IMR-90 (cell line): ENCODE results near the gene FAM171A1. TPM values are rescaled to one million over a fixed set of nuclear protein-coding genes. Genes with fewer than 3 reads are reported as not detected.

Source experiments
- ATAC-seq: fragments of 200-7000 bp; cut with Tn5 transposase; 2 replicates; pipeline ENCODE4 v1.9.1; 2020; ENCODE audit warnings: low read depth, mild to moderate bottlenecking, moderate library complexity
- BruUV-seq: library from RNA; stranded (reverse); fragments of 400-500 nt; replicated peaks from 2 replicates; lab custom pipeline; 2021; lab: Mats Ljungman, UMichigan
- CTCF ChIA-PET: fragments of 300-600 bp; formaldehyde crosslinking; extraction: SDS; loops from one replicate; lab custom pipeline; 2021; ENCODE audit warnings: antibody characterized with exemption; lab: Yijun Ruan, JAX
- POLR2A ChIA-PET: fragments of 300-600 bp; sonication (Branson Sonifier 250); formaldehyde crosslinking; loops from one replicate; lab custom pipeline; 2022; ENCODE audit warnings: antibody characterized with exemption; ENCODE audit not compliant: unreplicated experiment; lab: Charles Lee
- DNase-seq: peaks from one replicate; pipeline ENCODE4 v3.0.0; 2013
- H2AFZ ChIP-seq: replicated peaks from 2 replicates; pipeline ENCODE3; 2013; ENCODE audit warnings: low read length, mild to moderate bottlenecking; ENCODE audit not compliant: poor library complexity
- H2AK5ac ChIP-seq: 2 replicates; pipeline ENCODE4 v1.6.1; 2013; ENCODE audit warnings: low read depth, low read length, inconsistent platforms
- H2AK9ac ChIP-seq: replicated peaks from 2 replicates; pipeline ENCODE3; 2013; ENCODE audit warnings: mild to moderate bottlenecking, low read depth, low read length, moderate library complexity; ENCODE audit not compliant: poor library complexity
- H2BK120ac ChIP-seq: 2 replicates; pipeline ENCODE4 v1.6.1; 2013; ENCODE audit warnings: low read depth, low read length, inconsistent platforms
- H2BK15ac ChIP-seq: 3 replicates; pipeline ENCODE4 v1.6.1; 2013; ENCODE audit warnings: low read depth, low read length, inconsistent platforms
- H2BK20ac ChIP-seq: 2 replicates; pipeline ENCODE4 v1.6.1; 2013; ENCODE audit warnings: low read depth, mild to moderate bottlenecking, inconsistent platforms, low read length, moderate library complexity
- H2BK5ac ChIP-seq: 2 replicates; pipeline ENCODE4 v1.6.1; 2013; ENCODE audit warnings: mild to moderate bottlenecking, low read depth, low read length, inconsistent platforms; ENCODE audit not compliant: poor library complexity, severe bottlenecking
- H3K14ac ChIP-seq: replicated peaks from 2 replicates; pipeline ENCODE4 v1.6.1; 2013; ENCODE audit warnings: low read depth, low read length, inconsistent platforms
- H3K18ac ChIP-seq: 2 replicates; pipeline ENCODE4 v1.6.1; 2013; ENCODE audit warnings: low read depth, low read length, control low read depth
- H3K23ac ChIP-seq: 2 replicates; pipeline ENCODE4 v1.6.1; 2013; ENCODE audit warnings: low read depth, low read length, inconsistent platforms
- H3K27ac ChIP-seq: 2 replicates; pipeline ENCODE4 v1.5.1; 2013; ENCODE audit warnings: mild to moderate bottlenecking, control low read depth, low read length; ENCODE audit not compliant: insufficient read depth
- H3K27me3 ChIP-seq: 2 replicates; pipeline ENCODE4 v1.6.1; 2013; ENCODE audit warnings: low read length; ENCODE audit not compliant: control insufficient read depth, insufficient read depth
- H3K36me3 ChIP-seq: 2 replicates; pipeline ENCODE4 v1.6.1; 2013; ENCODE audit warnings: low read length, mixed read lengths; ENCODE audit not compliant: control insufficient read depth, insufficient read depth
- H3K4ac ChIP-seq: 2 replicates; pipeline ENCODE4 v1.6.1; 2013; ENCODE audit warnings: low read depth, low read length, inconsistent platforms
- H3K4me1 ChIP-seq: 2 replicates; pipeline ENCODE4 v1.6.1; 2013; ENCODE audit warnings: low read length, mixed read lengths; ENCODE audit not compliant: control insufficient read depth, insufficient read depth
- H3K4me2 ChIP-seq: 2 replicates; pipeline ENCODE4 v1.6.1; 2013; ENCODE audit warnings: low read depth, mild to moderate bottlenecking, control low read depth, low read length, moderate library complexity
- H3K4me3 ChIP-seq: 2 replicates; pipeline ENCODE4 v1.5.1; 2013; ENCODE audit warnings: low read depth, mild to moderate bottlenecking, control low read depth, low read length, moderate library complexity; ENCODE audit not compliant: insufficient read depth
- H3K56ac ChIP-seq: 2 replicates; pipeline ENCODE4 v1.6.1; 2013; ENCODE audit warnings: low read length, inconsistent platforms; ENCODE audit not compliant: insufficient read depth; ENCODE audit errors: extremely low read depth
- H3K79me1 ChIP-seq, 2 experiments: 2 replicates each; pipeline ENCODE4 v1.6.1; 2013; ENCODE audit warnings: low read length in 2 of 2, inconsistent platforms in 1 of 2, low read depth in 1 of 2
- H3K9ac ChIP-seq: 2 replicates; pipeline ENCODE4 v1.6.1; 2013; ENCODE audit warnings: low read depth, low read length, control low read depth
- H3K9me1 ChIP-seq: 2 replicates; pipeline ENCODE4 v1.6.1; 2013; ENCODE audit warnings: low read length, inconsistent platforms; ENCODE audit not compliant: insufficient read depth
- H3K9me3 ChIP-seq: 2 replicates; pipeline ENCODE4 v1.6.1; 2013; ENCODE audit warnings: low read length; ENCODE audit not compliant: control insufficient read depth, insufficient read depth
- H4K20me1 ChIP-seq: 2 replicates; pipeline ENCODE4 v1.6.1; 2013; ENCODE audit warnings: low read length, inconsistent platforms; ENCODE audit not compliant: insufficient read depth
- H4K5ac ChIP-seq: 2 replicates; pipeline ENCODE4 v1.6.1; 2013; ENCODE audit warnings: mild to moderate bottlenecking, low read depth, low read length, control low read depth
- H4K8ac ChIP-seq, 2 experiments: 2 replicates each; pipeline ENCODE4 v1.6.1; 2013; ENCODE audit warnings: low read depth in 2 of 2, low read length in 2 of 2, control low read depth in 1 of 2, inconsistent platforms in 1 of 2
- H4K91ac ChIP-seq: 2 replicates; pipeline ENCODE4 v1.6.1; 2013; ENCODE audit warnings: low read depth, low read length, inconsistent platforms; ENCODE audit not compliant: insufficient read depth
- BHLHE40 ChIP-seq: fragments of 150-350 bp; IDR thresholded peaks from 2 replicates; pipeline ENCODE4 v1.6.1; 2016; ENCODE audit warnings: mild to moderate bottlenecking, low read depth, low read length
- CEBPB ChIP-seq: IDR thresholded peaks from 2 replicates; pipeline ENCODE4 v1.6.1; 2012; ENCODE audit warnings: low read depth, low read length, improper control_type of control experiment
- CHD1 ChIP-seq: IDR thresholded peaks from 2 replicates; pipeline ENCODE4 v1.6.1; 2012; ENCODE audit warnings: low read depth, low read length, improper control_type of control experiment
- CTCF ChIP-seq: conservative IDR thresholded peaks from 2 replicates; pipeline ENCODE4 v1.5.1; 2012; ENCODE audit warnings: mild to moderate bottlenecking, low read depth, low read length, improper control_type of control experiment
- ELK1 ChIP-seq: fragments of 150-350 bp; IDR thresholded peaks from 2 replicates; pipeline ENCODE4 v1.6.1; 2016; ENCODE audit warnings: low read depth, mild to moderate bottlenecking, low read length, moderate library complexity, borderline replicate concordance
- FOS ChIP-seq: fragments of 150-350 bp; IDR thresholded peaks from 2 replicates; pipeline ENCODE4 v1.6.1; 2016; ENCODE audit warnings: low read depth, low read length
- MAFK ChIP-seq: IDR thresholded peaks from 2 replicates; pipeline ENCODE4 v1.6.1; 2012; ENCODE audit warnings: low read depth, low read length, improper control_type of control experiment
- MAZ ChIP-seq: IDR thresholded peaks from 2 replicates; pipeline ENCODE4 v1.6.1; 2012; ENCODE audit warnings: low read depth, mild to moderate bottlenecking, low read length, improper control_type of control experiment, moderate library complexity, borderline replicate concordance
- MXI1 ChIP-seq: IDR thresholded peaks from 2 replicates; pipeline ENCODE4 v1.6.1; 2012; ENCODE audit warnings: low read depth, mild to moderate bottlenecking, low read length, moderate library complexity, borderline replicate concordance
- NFE2L2 ChIP-seq: fragments of 150-350 bp; IDR thresholded peaks from 2 replicates; pipeline ENCODE4 v1.6.1; 2016; ENCODE audit warnings: low read depth, mild to moderate bottlenecking, low read length
- POLR2A ChIP-seq: IDR thresholded peaks from 2 replicates; pipeline ENCODE4 v1.6.1; 2012; ENCODE audit warnings: mild to moderate bottlenecking, low read depth, low read length
- RAD21 ChIP-seq: IDR thresholded peaks from 2 replicates; pipeline ENCODE4 v1.6.1; 2012; ENCODE audit warnings: low read length, improper control_type of control experiment
- RCOR1 ChIP-seq: IDR thresholded peaks from 2 replicates; pipeline ENCODE4 v1.6.1; 2012; ENCODE audit warnings: mild to moderate bottlenecking, low read length, improper control_type of control experiment; ENCODE audit not compliant: insufficient replicate concordance
- USF2 ChIP-seq: fragments of 150-350 bp; IDR thresholded peaks from 2 replicates; pipeline ENCODE4 v1.6.1; 2017; ENCODE audit warnings: mild to moderate bottlenecking, antibody characterized with exemption, low read length, low read depth
- WGBS, 2 experiments: methylation state at CpG; one replicate each; pipeline versions ENCODE4 v1.1.5 to v1.1.7; 2013; ENCODE audit warnings: missing lambda C conversion rate in 2 of 2; ENCODE audit not compliant: insufficient read length in 1 of 2; ENCODE audit errors: extremely low coverage in 2 of 2; 5-methylcytosine and 5-hydroxymethylcytosine counted together
- dilution Hi-C: fragments of 300-500 bp; cut with HindIII; formaldehyde crosslinking; loops from one replicate; pipeline ENCODE4 v1.14.3; 2018; ENCODE audit warnings: low sequenced_read_pairs; ENCODE audit not compliant: unreplicated experiment
- in situ Hi-C: fragments of 300-500 bp; cut with MboI; formaldehyde crosslinking; loops from 3 replicates; pipeline ENCODE4 v1.14.3; 2019; ENCODE audit warnings: low sequenced_read_pairs, inconsistent platforms, mixed read lengths
- intact Hi-C: fragments of 100-400 bp; cut with micrococcal nuclease; formaldehyde crosslinking; loops from 2 replicates; pipeline ENCODE4 v1.10.0; 2022
- polyA plus RNA-seq, 3 experiments: library from polyadenylated mRNA; depleted of rRNA; stranded (reverse); fragments of >200 nt; gene quantifications; 2 replicates each; pipeline ENCODE4 v1.2.3, GENCODE V29; 2012; ENCODE audit warnings: low replicate concordance in 1 of 3
- total RNA-seq: library from RNA; depleted of rRNA; stranded (reverse); fragments of >200 nt; gene quantifications from 2 replicates; pipeline ENCODE4 v1.2.3, GENCODE V29; 2012

FAM171A1 gene
- total and polyA plus RNA-seq, 2 of the 4 experiments (the other 2 are of a cell fraction): 20.3 to 30.6 TPM

- peaks cover 0 to 26% of the 10 kb centered on the region in 2 experiments; a peak in 2 of 4 replicates for H3K79me1 ChIP-seq
- in situ Hi-C loops (no loop called here), intact Hi-C loops (no loop called here), dilution Hi-C loops (no loop called here)
- WGBS, 2 experiments: 98% methylated on average over 9 of the region's 18 CpGs; no CpG with 5 or more reads in 1 of the 2 experiments
- H2BK20ac ChIP-seq: no peak overlapping the region
- no peak overlapping the region for H4K8ac ChIP-seq
- no peak overlapping the region for H3K4me3 ChIP-seq
- H3K14ac ChIP-seq: no peak overlapping the region
- ATAC-seq (no peak), DNase-seq (no peak)
- H3K4ac ChIP-seq: no peak overlapping the region
- H4K91ac ChIP-seq: no peak overlapping the region; the same call in 1 of the 2 replicates
- peaks cover 12% of the 10 kb centered on the region for H3K36me3 ChIP-seq
- H3K23ac ChIP-seq: no peak overlapping the region
- H3K27me3 ChIP-seq: no peaks in the 10 kb centered on the region
- TF ChIP-seq BHLHE40 (no peak), MXI1 (no peak), MAZ (no peak), CTCF (no peak), RCOR1 (no peak), RAD21 (no peak), FOS (no peak), CEBPB (no peak), CHD1 (no peak), ELK1 (no peak), USF2 (no peak), NFE2L2 (no peak), MAFK (no peak), POLR2A (no peak)
- H3K9me3 ChIP-seq: no peaks in the 10 kb centered on the region
- H3K9ac ChIP-seq: no peak overlapping the region
- POLR2A ChIA-PET: no interaction called here
- H2AK5ac ChIP-seq: peak overlapping the region; percentile 45; the same call in 1 of the 2 replicates
- H3K9me1 ChIP-seq: peaks cover 8% of the 10 kb centered on the region
- H3K56ac ChIP-seq: no peak overlapping the region
- H3K27ac ChIP-seq: no peak overlapping the region
- H3K18ac ChIP-seq: no peak overlapping the region
- peaks cover 2% of the 10 kb centered on the region; the same call in 1 of the 2 replicates for H4K20me1 ChIP-seq
- H2BK5ac ChIP-seq: no peak overlapping the region
- no peak overlapping the region for H2AFZ ChIP-seq
- BruUV-seq: no TSS peak
- no peak overlapping the region; the same call in 2 of the 3 replicates for H2BK15ac ChIP-seq
- H2AK9ac ChIP-seq: peak overlapping the region; percentile 48
- no peak overlapping the region for H4K5ac ChIP-seq
- H3K4me1 ChIP-seq: peaks cover 4% of the 10 kb centered on the region; the same call in 1 of the 2 replicates
- no peak overlapping the region for H2BK120ac ChIP-seq
- no peak overlapping the region for H3K4me2 ChIP-seq
- CTCF ChIA-PET: no interaction called here
These were observed 157.6 kb downstream of the FAM171A1 start for GRCh38 chr10:15213461-15213861.
